Measurements from ENCODE around the gene C14orf93. TPM values are rescaled to one million over a fixed set of nuclear protein-coding genes. Genes with fewer than 3 reads are reported as not detected.

The C14orf93 gene
- total and polyA plus RNA-seq, 9 of the 15 experiments (the other 6 are each of a cell fraction or from before 2014, with no cell fraction given) = 2.2 to 22.4 (median 16.1) TPM

DNA sequence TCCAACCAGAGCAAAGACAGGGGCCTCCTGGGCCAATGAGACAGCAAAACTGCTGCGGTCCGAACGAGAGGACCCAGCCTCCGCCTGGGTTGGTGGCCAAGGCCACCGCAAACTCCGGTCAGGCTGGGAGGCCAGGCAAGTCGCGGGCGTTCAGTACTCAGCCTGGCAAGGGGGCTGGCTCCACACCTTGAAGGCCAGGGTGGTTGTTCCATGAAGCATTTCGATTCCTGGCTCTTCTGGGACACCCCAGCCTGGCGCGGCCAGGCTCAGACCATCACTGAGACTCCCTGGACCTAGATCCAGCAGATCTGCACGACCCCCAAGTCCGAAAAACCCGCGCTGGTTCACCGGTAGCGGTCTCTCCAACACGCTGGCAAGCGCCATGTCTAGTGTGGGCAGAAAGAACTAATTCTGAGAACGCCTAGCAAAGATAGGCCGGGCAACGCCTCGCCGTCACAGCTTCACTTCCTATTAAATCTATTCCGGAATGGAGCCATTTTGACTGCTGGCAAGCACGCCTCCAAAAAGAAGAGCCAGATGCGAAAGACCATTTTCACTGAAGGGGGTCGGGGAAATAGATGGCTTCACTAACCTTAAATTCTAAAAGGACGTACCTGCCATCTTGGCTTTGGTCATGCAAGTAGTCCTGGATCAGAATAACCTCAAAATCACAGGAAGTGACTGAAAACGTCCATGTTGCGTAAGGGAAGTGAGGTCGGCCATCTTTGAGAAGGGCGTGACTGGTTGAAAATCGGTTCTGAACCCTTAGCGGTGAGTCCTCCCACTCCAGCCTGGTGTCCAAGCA lies 24.8 kb upstream of the C14orf93 start, which contains the start of gene PSMB5 (continued):
- TF ChIP-seq, protein P1, sequence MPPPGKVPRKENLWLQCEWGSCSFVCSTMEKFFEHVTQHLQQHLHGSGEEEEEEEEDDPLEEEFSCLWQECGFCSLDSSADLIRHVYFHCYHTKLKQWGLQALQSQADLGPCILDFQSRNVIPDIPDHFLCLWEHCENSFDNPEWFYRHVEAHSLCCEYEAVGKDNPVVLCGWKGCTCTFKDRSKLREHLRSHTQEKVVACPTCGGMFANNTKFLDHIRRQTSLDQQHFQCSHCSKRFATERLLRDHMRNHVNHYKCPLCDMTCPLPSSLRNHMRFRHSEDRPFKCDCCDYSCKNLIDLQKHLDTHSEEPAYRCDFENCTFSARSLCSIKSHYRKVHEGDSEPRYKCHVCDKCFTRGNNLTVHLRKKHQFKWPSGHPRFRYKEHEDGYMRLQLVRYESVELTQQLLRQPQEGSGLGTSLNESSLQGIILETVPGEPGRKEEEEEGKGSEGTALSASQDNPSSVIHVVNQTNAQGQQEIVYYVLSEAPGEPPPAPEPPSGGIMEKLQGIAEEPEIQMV (tag; conservative IDR thresholded peaks at IDR 0.05; ENCODE audit: low read depth) = peak; percentile 1; the same call in 1 of the 2 replicates
- no peak for TF ChIP-seq HEY1 (CRISPR knock-in tag; IDR thresholded peaks at IDR 0.05; ENCODE audit: borderline replicate concordance)
- TF ChIP-seq, protein P2, sequence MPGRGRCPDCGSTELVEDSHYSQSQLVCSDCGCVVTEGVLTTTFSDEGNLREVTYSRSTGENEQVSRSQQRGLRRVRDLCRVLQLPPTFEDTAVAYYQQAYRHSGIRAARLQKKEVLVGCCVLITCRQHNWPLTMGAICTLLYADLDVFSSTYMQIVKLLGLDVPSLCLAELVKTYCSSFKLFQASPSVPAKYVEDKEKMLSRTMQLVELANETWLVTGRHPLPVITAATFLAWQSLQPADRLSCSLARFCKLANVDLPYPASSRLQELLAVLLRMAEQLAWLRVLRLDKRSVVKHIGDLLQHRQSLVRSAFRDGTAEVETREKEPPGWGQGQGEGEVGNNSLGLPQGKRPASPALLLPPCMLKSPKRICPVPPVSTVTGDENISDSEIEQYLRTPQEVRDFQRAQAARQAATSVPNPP (IDR thresholded peaks at IDR 0.05; ENCODE audit: borderline replicate concordance, insufficient read depth, insufficient read length) = no peak
- no peak; the same call in 1 of the 2 replicates for TF ChIP-seq ERF (CRISPR knock-in tag; IDR thresholded peaks at IDR 0.05)
- no peak for TF ChIP-seq JUNB (CRISPR knock-in tag; conservative IDR thresholded peaks at IDR 0.05)
- peak; percentile 74 for TF ChIP-seq POLR2H (tag; IDR thresholded peaks at IDR 0.05; ENCODE audit: low read depth)
- no peak for TF ChIP-seq BRCA1 (IDR thresholded peaks at IDR 0.05)
- TF ChIP-seq BRCA1 (CRISPR knock-in tag; IDR thresholded peaks at IDR 0.05) = no peak
- TF ChIP-seq SMARCA4 (IDR thresholded peaks at IDR 0.05) = no peak
- TF ChIP-seq ZNF140 (CRISPR knock-in tag; IDR thresholded peaks at IDR 0.05) = no peak
- no peak for TF ChIP-seq ZNF354B (CRISPR knock-in tag; IDR thresholded peaks at IDR 0.05)
- no peak for TF ChIP-seq U2AF1 (optimal IDR thresholded peaks at IDR 0.05; ENCODE audit: low read depth, low read length)
- no peak for TF ChIP-seq ZNF830 (CRISPR knock-in tag; IDR thresholded peaks at IDR 0.05)
- no peak for TF ChIP-seq ZNF133 (CRISPR knock-in tag; IDR thresholded peaks at IDR 0.05)
- no peak for TF ChIP-seq FOXM1 (IDR thresholded peaks at IDR 0.05; ENCODE audit: low read depth)
- TF ChIP-seq FOXM1 (CRISPR knock-in tag; IDR thresholded peaks at IDR 0.05; ENCODE audit: low read depth) = 0 out of 2 replicates have a peak, but pooled peaks have one; percentile 38
- no peak for TF ChIP-seq SMARCA5 (IDR thresholded peaks at IDR 0.05)
- no peak for TF ChIP-seq YBX1 (IDR thresholded peaks at IDR 0.05)
- TF ChIP-seq, protein P3, sequence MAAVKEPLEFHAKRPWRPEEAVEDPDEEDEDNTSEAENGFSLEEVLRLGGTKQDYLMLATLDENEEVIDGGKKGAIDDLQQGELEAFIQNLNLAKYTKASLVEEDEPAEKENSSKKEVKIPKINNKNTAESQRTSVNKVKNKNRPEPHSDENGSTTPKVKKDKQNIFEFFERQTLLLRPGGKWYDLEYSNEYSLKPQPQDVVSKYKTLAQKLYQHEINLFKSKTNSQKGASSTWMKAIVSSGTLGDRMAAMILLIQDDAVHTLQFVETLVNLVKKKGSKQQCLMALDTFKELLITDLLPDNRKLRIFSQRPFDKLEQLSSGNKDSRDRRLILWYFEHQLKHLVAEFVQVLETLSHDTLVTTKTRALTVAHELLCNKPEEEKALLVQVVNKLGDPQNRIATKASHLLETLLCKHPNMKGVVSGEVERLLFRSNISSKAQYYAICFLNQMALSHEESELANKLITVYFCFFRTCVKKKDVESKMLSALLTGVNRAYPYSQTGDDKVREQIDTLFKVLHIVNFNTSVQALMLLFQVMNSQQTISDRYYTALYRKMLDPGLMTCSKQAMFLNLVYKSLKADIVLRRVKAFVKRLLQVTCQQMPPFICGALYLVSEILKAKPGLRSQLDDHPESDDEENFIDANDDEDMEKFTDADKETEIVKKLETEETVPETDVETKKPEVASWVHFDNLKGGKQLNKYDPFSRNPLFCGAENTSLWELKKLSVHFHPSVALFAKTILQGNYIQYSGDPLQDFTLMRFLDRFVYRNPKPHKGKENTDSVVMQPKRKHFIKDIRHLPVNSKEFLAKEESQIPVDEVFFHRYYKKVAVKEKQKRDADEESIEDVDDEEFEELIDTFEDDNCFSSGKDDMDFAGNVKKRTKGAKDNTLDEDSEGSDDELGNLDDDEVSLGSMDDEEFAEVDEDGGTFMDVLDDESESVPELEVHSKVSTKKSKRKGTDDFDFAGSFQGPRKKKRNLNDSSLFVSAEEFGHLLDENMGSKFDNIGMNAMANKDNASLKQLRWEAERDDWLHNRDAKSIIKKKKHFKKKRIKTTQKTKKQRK (IDR thresholded peaks at IDR 0.05; ENCODE audit: borderline replicate concordance, low read depth, low read length) = no peak
- no peak for TF ChIP-seq ZNF165 (CRISPR knock-in tag; IDR thresholded peaks at IDR 0.05; ENCODE audit: borderline replicate concordance)
- no peak for TF ChIP-seq PCBP1 (IDR thresholded peaks at IDR 0.05; ENCODE audit: low read depth, low read length, poor library complexity, severe bottlenecking)
